ENCODE data around the gene PNO1.

DNA sequence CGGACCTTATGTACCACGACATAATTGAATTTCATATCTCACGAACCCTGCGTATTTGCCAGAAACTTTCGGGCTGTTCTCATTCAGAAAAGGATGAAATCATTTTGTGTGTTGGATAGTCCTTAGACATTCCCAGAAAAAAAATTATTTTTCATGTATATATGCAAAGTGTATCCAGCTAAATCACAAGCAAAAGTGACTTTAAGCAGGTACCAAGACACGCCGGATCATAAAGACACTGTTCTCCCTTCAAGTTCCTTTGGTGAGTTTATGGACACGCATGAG lies 35.1 kb upstream of the PNO1 start:
- TF ChIP-seq E2F4 (IDR thresholded peaks at IDR 0.05; ENCODE audit: low read depth, low read length) (no peak), KAT2A (conservative IDR thresholded peaks at IDR 0.05; ENCODE audit: control insufficient read depth, low read depth, low read length) (no peak)

Data from GM12878 (cell line).